Activated CD4-positive, alpha-beta T cell treated with anti-CD3 and anti-CD28 coated beads for 4 hours (primary cell): ENCODE data around the gene STMN3.
"Not testable (repeated sequence)": the region's sequence is repeated elsewhere in the genome, so short reads cannot be mapped to it uniquely, and the experiment has no call there.

ENCODE experiments used
- DNase-seq, 2 donors: peaks; one replicate each; pipeline ENCODE4 v3.0.0-alpha.2; 2020

STMN3 gene

GRCh38 chr20:63653974-63654668, 897 bp upstream of the STMN3 start:
- DNase-seq = no peak

GRCh38 chr20:63652192-63652980, 838 bp downstream of the STMN3 start:
- peak; percentile 59 to 62 for DNase-seq

DNA sequence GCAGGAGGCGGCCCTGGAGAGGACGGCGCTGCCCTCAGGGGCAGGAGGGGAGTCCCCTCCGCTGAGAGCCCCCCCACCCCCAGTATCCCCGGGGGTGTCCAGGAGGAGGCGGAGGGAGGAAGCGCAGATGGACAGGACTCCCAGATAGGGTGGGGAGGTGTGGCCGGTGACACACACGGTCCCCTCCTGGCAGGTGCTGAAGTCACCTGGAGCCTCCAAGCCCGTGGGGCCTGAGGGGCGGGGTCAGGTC, 1.4 kb downstream of the STMN3 start:
- DNase-seq = no peak

DNA sequence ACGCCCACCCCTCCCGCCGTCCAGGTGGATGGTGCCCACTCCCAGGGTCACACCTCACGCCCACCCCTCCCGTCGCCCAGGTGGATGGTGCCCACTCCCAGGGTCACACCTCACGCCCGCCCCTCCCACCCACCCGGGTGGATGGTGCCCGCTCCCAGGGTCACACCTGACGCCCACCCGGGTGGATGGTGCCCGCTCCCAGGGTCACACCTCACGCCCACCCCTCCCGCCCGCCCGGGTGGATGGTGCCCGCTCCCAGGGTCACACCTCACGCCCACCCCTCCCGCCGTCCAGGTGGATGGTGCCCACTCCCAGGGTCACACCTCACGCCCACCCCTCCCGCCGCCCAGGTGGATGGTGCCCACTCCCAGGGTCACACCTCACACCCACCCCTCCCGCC, 2.7 kb downstream of the STMN3 start:
- DNase-seq = not testable (repeated sequence)

GRCh38 chr20:63648895-63649589, 4.2 kb downstream of the STMN3 start:
- no peak for DNase-seq

- DNase-seq = no peak
Observed at GRCh38 chr20:63648190-63648589, 5.0 kb downstream of the STMN3 start.

- no peak for DNase-seq
Observed at GRCh38 chr20:63645218-63645617, 8.0 kb downstream of the STMN3 start.

- DNase-seq = no peak
Observed at GRCh38 chr20:63643946-63644345, 9.3 kb downstream of the STMN3 start.

GRCh38 chr20:63643499-63643898, 9.7 kb downstream of the STMN3 start:
- no peak for DNase-seq

DNA sequence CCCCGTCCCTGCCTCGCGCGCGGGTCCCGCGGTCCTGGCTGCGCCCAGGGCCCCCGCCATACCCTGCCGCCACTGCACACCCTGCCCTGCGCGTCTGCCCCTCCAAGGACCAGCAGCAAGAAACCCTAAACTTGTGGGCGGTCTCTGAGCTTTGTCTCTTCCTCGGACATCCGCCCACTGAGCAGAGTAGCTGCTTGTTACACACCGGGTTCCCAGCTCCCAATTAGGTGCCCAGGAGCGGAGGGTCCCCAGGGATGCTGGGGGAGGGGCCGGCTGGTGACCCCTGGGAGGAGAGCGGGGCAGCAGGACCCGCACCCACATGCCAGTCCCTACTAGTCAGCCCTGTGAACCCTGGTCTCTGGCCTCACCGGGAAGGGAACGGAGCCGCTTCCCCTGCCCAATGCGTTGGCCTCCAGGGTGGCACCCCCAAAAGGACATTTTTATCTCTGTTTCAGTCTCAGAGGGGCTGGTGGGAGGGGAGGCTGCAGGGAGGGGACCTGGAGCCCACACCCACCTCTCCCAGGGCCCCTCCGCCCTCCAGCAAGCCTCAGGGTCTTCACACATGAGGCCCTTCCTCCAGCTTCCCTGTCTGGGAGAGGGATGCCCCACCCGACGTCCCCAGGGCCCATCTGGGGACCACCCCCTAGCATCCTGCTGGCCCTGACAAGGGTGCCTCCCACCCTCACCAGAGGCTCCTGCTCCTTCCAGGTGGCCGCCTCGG, 10.5 kb downstream of the STMN3 start:
- DNase-seq = peak in 1 of 2 donors; percentile 21

- peak; percentile 97 to 100 for DNase-seq
Observed at GRCh38 chr20:63641792-63642523, 11.3 kb downstream of the STMN3 start.

GRCh38 chr20:63641146-63641791, 12.0 kb downstream of the STMN3 start:
- peak; percentile 54 to 57 for DNase-seq

- DNase-seq = not testable (repeated sequence)
Observed at GRCh38 chr20:63640686-63641085, 12.5 kb downstream of the STMN3 start.

- no peak for DNase-seq
Observed at GRCh38 chr20:63640086-63640485, 13.1 kb downstream of the STMN3 start.

GRCh38 chr20:63639093-63639975, 13.9 kb downstream of the STMN3 start:
- peak; percentile 62 to 69 for DNase-seq

GRCh38 chr20:63636752-63637628, 16.2 kb downstream of the STMN3 start:
- DNase-seq = no peak

DNA sequence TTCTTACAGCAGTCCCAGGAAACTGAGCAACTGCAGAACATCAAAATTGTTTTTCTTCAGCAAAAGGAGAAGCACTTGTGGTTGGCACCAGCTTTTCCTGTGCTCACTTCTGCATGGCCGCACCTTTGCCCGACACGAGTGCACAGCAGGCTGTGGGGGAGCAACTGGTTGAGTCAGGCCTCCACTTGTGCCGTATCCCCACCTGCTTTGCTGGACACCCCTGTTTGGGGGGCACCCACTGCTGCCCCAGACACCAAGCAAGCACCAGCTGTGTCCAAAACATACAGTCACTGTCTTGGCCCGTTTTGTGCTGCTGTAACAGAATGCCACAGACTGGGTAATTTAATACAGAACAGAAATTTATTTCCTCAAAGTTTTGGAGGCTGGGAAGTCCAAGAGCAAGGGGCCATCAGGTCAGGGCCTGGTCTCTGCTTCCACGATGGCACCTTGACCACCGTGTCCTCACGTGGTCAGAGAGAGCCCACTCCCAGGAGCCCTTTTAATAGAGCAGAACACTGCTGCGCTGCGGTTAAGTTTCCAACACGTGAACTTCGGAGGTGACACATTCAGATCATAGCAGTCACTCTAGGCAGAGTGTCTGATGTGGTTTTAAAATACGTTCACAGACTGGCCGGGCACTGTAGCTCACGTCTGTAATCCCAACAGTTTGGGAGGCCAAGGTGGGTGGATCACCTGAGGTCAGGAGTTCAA, 17.6 kb downstream of the STMN3 start:
- DNase-seq = peak; percentile 60 to 69

DNA sequence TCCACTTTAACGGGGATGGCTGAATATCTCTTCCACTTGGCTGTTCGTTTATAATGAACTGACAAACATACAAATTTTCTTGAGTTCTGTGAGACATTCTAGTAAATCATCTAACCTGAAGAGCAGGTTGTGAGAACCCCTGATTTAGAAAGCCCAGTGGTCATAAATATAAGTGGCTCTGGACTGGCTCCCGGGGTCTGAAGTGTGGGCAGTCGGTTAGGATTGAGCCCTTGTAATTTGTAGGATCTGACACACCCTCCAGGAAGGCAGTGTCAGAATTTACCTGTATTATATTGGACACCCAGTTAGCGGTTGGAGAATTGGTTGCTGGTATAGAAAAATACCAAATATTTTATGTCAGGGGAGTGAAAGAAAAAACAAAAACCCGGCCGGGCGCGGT, 19.5 kb downstream of the STMN3 start:
- no peak for DNase-seq

GRCh38 chr20:63631426-63631825, 21.8 kb downstream of the STMN3 start:
- not testable (repeated sequence) for DNase-seq
